Esophagus muscularis mucosa (tissue), 3 donors: Measurements from ENCODE around the gene SPTLC3.

Experiments used
- CTCF ChIP-seq, 3 experiments: fragments of 200-600 bp in 2 of 3; fragments of 450-650 bp in 1 of 3; sonication (generic) in 2 of 3; IDR thresholded peaks; one replicate each; pipeline ENCODE4 v1.5.1; 2017 to 2019; ENCODE audit warnings: antibody characterized with exemption in 3 of 3, mild to moderate bottlenecking in 2 of 3, moderate library complexity in 1 of 3
- POLR2A ChIP-seq: fragments of 450-650 bp; IDR thresholded peaks from one replicate; pipeline ENCODE4 v1.6.1; 2017; ENCODE audit warnings: antibody characterized with exemption, moderate library complexity, mild to moderate bottlenecking, low read depth

GRCh38 chr20:12984863-12985262, 23.9 kb upstream of the SPTLC3 start:
- TF ChIP-seq CTCF (IDR thresholded peaks at IDR 0.05) (no peak), POLR2A (no peak)
